Adipocyte (in vitro differentiated cells): ENCODE results near the gene TBC1D2B.

Source experiments
- DNase-seq: peaks from one replicate; pipeline ENCODE4 v3.0.0-alpha.2; 2015; ENCODE audit warnings: low read depth
- H3K27me3 ChIP-seq: replicated peaks from 2 replicates; pipeline ENCODE4 v1.7.0; 2013; ENCODE audit warnings: mild to moderate bottlenecking, low read length, moderate library complexity; ENCODE audit not compliant: control insufficient read depth, insufficient read depth
- H3K36me3 ChIP-seq: 2 replicates; pipeline ENCODE4 v1.7.0; 2013; ENCODE audit warnings: low read length, mild to moderate bottlenecking, moderate library complexity; ENCODE audit not compliant: control insufficient read depth, insufficient read depth, severe bottlenecking
- H3K4me1 ChIP-seq: 2 replicates; pipeline ENCODE4 v1.7.0; 2013; ENCODE audit warnings: mild to moderate bottlenecking, low read length, moderate library complexity; ENCODE audit not compliant: control insufficient read depth, insufficient read depth
- H3K4me3 ChIP-seq: 2 replicates; pipeline ENCODE4 v1.7.0; 2013; ENCODE audit warnings: mild to moderate bottlenecking, low read length, moderate library complexity
- H3K9ac ChIP-seq: 2 replicates; pipeline ENCODE4 v1.7.0; 2013; ENCODE audit warnings: mild to moderate bottlenecking, low read length, moderate library complexity
- H3K9me3 ChIP-seq: 2 replicates; pipeline ENCODE4 v1.7.0; 2013; ENCODE audit warnings: mild to moderate bottlenecking, low read length, moderate library complexity; ENCODE audit not compliant: control insufficient read depth

Gene TBC1D2B

GRCh38 chr15:78060232-78060631, 17.3 kb downstream of the TBC1D2B start:
- Histone ChIP-seq H3K4me1 (peaks cover 80% of the 10 kb centered on the region), H3K9me3 (no peaks in the 10 kb centered on the region), H3K36me3 (no peaks in the 10 kb centered on the region), H3K27me3 (no peaks in the 10 kb centered on the region), H3K4me3 (no peak overlapping the region), H3K9ac (no peak overlapping the region)
- DNase-seq, result no peak

DNA sequence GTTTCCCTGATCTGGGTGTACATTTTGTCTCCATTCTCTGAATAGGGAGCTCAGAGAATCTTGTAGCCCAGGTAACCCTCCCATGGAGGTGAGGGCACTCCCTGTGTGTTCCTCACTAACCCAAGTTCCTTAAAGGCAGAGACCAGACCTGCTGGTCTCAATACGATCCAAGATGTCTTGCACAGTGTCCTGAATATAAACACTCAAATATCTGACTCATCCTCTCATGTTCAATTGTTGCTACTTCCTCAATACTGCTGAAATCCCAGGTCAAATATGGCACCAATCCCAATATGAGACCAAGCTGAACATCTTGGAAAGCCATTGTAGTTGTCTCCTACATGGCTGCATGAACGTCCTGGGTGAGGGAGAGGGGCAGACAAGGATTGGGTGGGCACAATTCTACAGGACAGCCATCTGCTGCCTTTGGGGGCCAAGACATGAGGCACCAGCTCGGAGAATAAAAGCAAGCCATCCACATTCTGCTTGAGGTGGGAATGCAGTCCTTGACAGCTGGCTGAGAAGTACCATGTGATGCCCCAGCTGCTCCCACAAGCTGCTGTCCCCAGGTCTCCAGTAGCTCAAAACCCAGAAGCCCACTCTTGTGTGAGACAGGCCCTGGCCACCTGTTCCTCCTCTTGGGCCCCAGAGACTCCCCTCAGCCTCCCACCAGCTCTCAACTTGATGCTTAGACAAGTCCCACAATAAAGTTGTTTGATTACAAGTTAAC, 18.2 kb downstream of the TBC1D2B start:
- H3K36me3 ChIP-seq, result no peaks in the 10 kb centered on the region
- no peak overlapping the region for H3K4me3 ChIP-seq
- no peaks in the 10 kb centered on the region for H3K9me3 ChIP-seq
- H3K9ac ChIP-seq, result no peak overlapping the region
- H3K4me1 ChIP-seq, result peaks cover 73% of the 10 kb centered on the region
- DNase-seq, result no peak
- H3K27me3 ChIP-seq, result no peaks in the 10 kb centered on the region

DNA sequence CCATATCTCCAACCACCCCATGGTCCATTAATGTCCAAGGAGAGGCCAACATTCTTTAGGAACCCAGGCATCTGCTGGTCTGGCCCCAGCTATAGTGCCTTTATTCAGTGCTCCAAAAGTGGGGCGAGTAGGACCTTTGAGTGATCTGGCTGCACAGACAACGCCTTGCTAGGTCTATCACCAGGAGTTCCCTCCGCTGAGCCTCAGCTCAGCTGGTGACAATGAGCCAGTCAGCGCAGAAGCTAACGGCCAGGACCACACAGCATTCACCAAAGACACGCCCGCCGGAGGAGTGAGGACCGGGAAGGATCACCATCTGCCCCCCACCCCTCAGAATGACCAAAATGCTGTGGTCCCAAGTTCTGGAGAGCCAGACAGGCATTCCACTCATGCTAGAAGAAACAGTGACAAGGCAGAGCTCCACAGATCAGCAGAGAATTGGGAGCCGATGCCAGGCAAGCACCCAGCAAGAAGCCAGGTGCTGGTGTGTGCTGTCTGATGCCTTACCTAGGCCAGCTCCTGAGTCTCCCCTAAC, 19.0 kb downstream of the TBC1D2B start:
- no peak for DNase-seq
- H3K27me3 ChIP-seq, result no peaks in the 10 kb centered on the region
- H3K4me1 ChIP-seq, result peaks cover 65% of the 10 kb centered on the region

GRCh38 chr15:78057803-78058202, 19.7 kb downstream of the TBC1D2B start:
- peaks cover 62% of the 10 kb centered on the region for H3K4me1 ChIP-seq
- H3K36me3 ChIP-seq, result peaks cover 8% of the 10 kb centered on the region
- DNase-seq, result no peak
- H3K4me3 ChIP-seq, result no peak overlapping the region
- H3K9ac ChIP-seq, result peak overlapping the region; percentile 31
- H3K27me3 ChIP-seq, result no peaks in the 10 kb centered on the region
- H3K9me3 ChIP-seq, result no peaks in the 10 kb centered on the region

More for the DNA sequence above, 19.0 kb downstream of the TBC1D2B start:
- Histone ChIP-seq H3K4me3 (no peak overlapping the region), H3K36me3 (peaks cover 4% of the 10 kb centered on the region), H3K9ac (no peak overlapping the region), H3K9me3 (no peaks in the 10 kb centered on the region)

DNA sequence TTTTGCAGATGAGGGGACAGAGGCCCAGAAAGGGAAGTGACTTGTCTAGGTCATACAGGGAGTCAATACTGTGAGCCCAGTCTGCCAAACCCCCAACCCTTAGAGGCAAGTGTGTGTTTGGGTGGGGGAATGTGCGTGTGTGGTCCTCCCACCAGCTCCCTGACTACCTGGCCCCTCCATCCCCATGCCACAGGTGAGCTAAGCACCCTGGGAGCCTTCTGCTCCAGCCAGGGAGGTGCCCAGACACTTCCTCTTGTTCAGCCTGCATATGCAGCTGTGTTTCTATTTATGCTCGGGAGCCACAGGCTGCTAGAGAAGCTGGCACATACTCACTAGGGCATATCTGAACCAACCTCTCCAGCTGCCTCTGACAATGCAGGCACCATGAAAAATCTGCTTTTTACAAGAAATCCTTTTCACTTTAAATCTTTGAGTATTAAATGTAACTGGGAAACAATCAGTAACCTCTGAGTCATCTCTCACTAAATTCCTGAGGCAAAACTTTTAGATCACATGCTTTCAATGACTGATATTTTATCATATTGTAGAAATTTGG, 20.7 kb downstream of the TBC1D2B start:
- Histone ChIP-seq H3K9me3 (no peaks in the 10 kb centered on the region), H3K4me1 (peaks cover 62% of the 10 kb centered on the region), H3K4me3 (peak overlapping the region; percentile 61), H3K9ac (peak overlapping the region; percentile 77), H3K36me3 (peaks cover 12% of the 10 kb centered on the region), H3K27me3 (no peaks in the 10 kb centered on the region)
- DNase-seq, result no peak

- no peaks in the 10 kb centered on the region for H3K27me3 ChIP-seq
- H3K9ac ChIP-seq, result peak overlapping the region; percentile 77
- H3K4me3 ChIP-seq, result no peak overlapping the region
- no peak for DNase-seq
- H3K4me1 ChIP-seq, result peaks cover 60% of the 10 kb centered on the region
- H3K36me3 ChIP-seq, result peaks cover 12% of the 10 kb centered on the region
- no peaks in the 10 kb centered on the region for H3K9me3 ChIP-seq
These were observed 21.4 kb downstream of the TBC1D2B start for GRCh38 chr15:78055919-78056713.

- Histone ChIP-seq H3K4me3 (no peak overlapping the region), H3K9me3 (no peaks in the 10 kb centered on the region), H3K36me3 (peaks cover 12% of the 10 kb centered on the region), H3K27me3 (no peaks in the 10 kb centered on the region), H3K9ac (no peak overlapping the region), H3K4me1 (peaks cover 71% of the 10 kb centered on the region)
- DNase-seq, result no peak
These were observed 22.5 kb downstream of the TBC1D2B start for GRCh38 chr15:78054966-78055365.

DNA sequence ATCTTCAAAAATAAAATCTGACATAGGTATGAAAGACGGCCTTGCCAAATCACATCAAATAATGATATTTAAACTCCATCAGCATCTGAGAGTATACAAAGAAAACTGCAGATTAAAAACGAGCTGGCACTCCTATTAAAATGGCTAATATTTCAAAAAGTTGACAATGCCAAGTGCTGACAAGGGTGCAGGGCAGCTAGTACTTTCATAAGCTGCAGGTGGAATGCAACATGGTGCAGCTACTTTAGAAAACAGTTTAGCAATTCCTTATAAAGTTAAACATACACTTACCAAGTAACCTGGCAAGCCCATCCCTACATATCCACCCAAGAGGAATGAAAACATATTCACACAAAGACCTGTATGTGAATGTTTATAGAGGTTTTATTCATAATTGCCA, 23.0 kb downstream of the TBC1D2B start:
- no peak for DNase-seq
- no peaks in the 10 kb centered on the region for H3K9me3 ChIP-seq
- H3K27me3 ChIP-seq, result no peaks in the 10 kb centered on the region
- no peak overlapping the region for H3K4me3 ChIP-seq
- H3K36me3 ChIP-seq, result peaks cover 12% of the 10 kb centered on the region
- no peak overlapping the region for H3K9ac ChIP-seq
- H3K4me1 ChIP-seq, result peaks cover 71% of the 10 kb centered on the region

DNA sequence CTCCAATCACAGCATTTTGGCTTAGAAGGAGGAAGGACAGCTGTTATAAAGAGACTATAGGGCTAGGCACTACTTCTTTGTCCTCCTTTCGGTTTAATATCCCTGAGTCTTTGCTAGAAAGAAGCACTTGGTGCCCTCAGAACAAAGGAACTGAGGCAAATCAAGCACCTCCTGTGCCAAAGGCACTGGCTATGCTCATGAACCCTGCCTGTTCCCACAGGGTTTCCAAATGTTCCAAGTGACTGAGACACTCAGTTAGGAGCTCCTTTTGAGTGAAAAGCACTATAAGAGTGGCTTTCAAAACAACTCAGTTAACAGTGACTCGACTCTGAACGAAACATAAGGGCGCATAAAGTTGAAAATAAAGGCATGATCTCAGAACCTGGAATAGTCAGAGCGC, 25.0 kb downstream of the TBC1D2B start:
- no peak overlapping the region for H3K9ac ChIP-seq
- H3K9me3 ChIP-seq, result no peaks in the 10 kb centered on the region
- no peak for DNase-seq
- peaks cover 70% of the 10 kb centered on the region for H3K4me1 ChIP-seq
- H3K36me3 ChIP-seq, result peaks cover 12% of the 10 kb centered on the region
- H3K4me3 ChIP-seq, result no peak overlapping the region
- no peaks in the 10 kb centered on the region for H3K27me3 ChIP-seq

GRCh38 chr15:78052001-78052401, 25.5 kb downstream of the TBC1D2B start:
- DNase-seq, result no peak
- no peaks in the 10 kb centered on the region for H3K27me3 ChIP-seq
- H3K4me1 ChIP-seq, result peaks cover 70% of the 10 kb centered on the region
- H3K9ac ChIP-seq, result no peak overlapping the region
- peaks cover 12% of the 10 kb centered on the region for H3K36me3 ChIP-seq
- H3K9me3 ChIP-seq, result no peaks in the 10 kb centered on the region
- H3K4me3 ChIP-seq, result no peak overlapping the region

- H3K4me1 ChIP-seq, result peaks cover 70% of the 10 kb centered on the region
- no peak overlapping the region for H3K9ac ChIP-seq
- DNase-seq, result no peak
- H3K27me3 ChIP-seq, result no peaks in the 10 kb centered on the region
- peaks cover 12% of the 10 kb centered on the region for H3K36me3 ChIP-seq
- no peaks in the 10 kb centered on the region for H3K9me3 ChIP-seq
- no peak overlapping the region for H3K4me3 ChIP-seq
These were observed 25.9 kb downstream of the TBC1D2B start for GRCh38 chr15:78051596-78051995.
